Body of pancreas (tissue), 4 donors: Measurements from ENCODE around the gene CNTNAP2. TPM values are rescaled to one million over a fixed set of nuclear protein-coding genes. Genes with fewer than 3 reads are reported as not detected.

Experiments
- ATAC-seq: fragments of 150-250 bp; one replicate; pipeline ENCODE4 v1.9.1; 2016
- DNase-seq, 4 donors: peaks; one replicate each; pipeline ENCODE4 v3.0.0-alpha.2; 2019
- H3K27ac ChIP-seq, 4 donors: fragments of 200-600 bp; sonication (generic); 1 replicate in 3 of 4; 2 replicates in 1 of 4; pipeline versions ENCODE4 v1.5.1 to v1.6.1; 2016 to 2019; ENCODE audit warnings: mild to moderate bottlenecking in 1 of 4, mixed read lengths in 1 of 4, moderate library complexity in 1 of 4
- H3K27me3 ChIP-seq, 2 donors: fragments of 200-600 bp; sonication (generic); one replicate each; pipeline ENCODE4 v1.6.0; 2016; ENCODE audit warnings: mild to moderate bottlenecking in 1 of 2
- H3K36me3 ChIP-seq, 2 donors: fragments of 200-600 bp; sonication (generic); replicated peaks in 1 of 2; 2 replicates each; pipeline ENCODE4 v1.5.1; 2016; ENCODE audit warnings: low read depth in 2 of 2; ENCODE audit not compliant: insufficient read depth in 1 of 2
- H3K4me1 ChIP-seq: fragments of 200-600 bp; sonication (generic); one replicate; pipeline ENCODE4 v1.6.0; 2016
- H3K4me3 ChIP-seq, 2 donors: fragments of 200-600 bp; sonication (generic); 1 replicate in 1 of 2; 2 replicates in 1 of 2; pipeline ENCODE4 v1.5.1; 2016 to 2019
- H3K9me3 ChIP-seq, 3 donors: fragments of 200-600 bp; sonication (generic); 1 replicate in 2 of 3; 2 replicates in 1 of 3; pipeline ENCODE4 v1.5.1; 2016
- POLR2A ChIP-seq, 3 donors: fragments of 450-650 bp; IDR thresholded peaks; one replicate each; pipeline ENCODE4 v1.6.1; 2016; ENCODE audit warnings: antibody characterized with exemption in 3 of 3, mild to moderate bottlenecking in 2 of 3
- WGBS, 2 donors: methylation state at CpG; one replicate each; pipeline ENCODE4 v1.1.5; 2017; 5-methylcytosine and 5-hydroxymethylcytosine counted together
- intact Hi-C: fragments of 100-400 bp; cut with DNase I; formaldehyde crosslinking; loops from one replicate; pipeline ENCODE4 v1.15.1; 2023
- total RNA-seq, 2 donors: library from RNA; depleted of rRNA; stranded (reverse); fragments of >200 nt; gene quantifications; one replicate each; pipeline ENCODE4 v1.1.0, GENCODE V29; 2016
- TF ChIP-seq, protein P1 (sequence below), 7 experiments: fragments of 450-650 bp in 4 of 7; fragments of 200-600 bp in 3 of 7; sonication (generic) in 3 of 7; IDR thresholded peaks; one replicate each; pipeline ENCODE4 v1.5.1; 2016 to 2019; ENCODE audit warnings: antibody characterized with exemption in 7 of 7

Gene CNTNAP2
- total RNA-seq, 2 donors from 2014 or later = 1.0 TPM; not detected in 1

DNA sequence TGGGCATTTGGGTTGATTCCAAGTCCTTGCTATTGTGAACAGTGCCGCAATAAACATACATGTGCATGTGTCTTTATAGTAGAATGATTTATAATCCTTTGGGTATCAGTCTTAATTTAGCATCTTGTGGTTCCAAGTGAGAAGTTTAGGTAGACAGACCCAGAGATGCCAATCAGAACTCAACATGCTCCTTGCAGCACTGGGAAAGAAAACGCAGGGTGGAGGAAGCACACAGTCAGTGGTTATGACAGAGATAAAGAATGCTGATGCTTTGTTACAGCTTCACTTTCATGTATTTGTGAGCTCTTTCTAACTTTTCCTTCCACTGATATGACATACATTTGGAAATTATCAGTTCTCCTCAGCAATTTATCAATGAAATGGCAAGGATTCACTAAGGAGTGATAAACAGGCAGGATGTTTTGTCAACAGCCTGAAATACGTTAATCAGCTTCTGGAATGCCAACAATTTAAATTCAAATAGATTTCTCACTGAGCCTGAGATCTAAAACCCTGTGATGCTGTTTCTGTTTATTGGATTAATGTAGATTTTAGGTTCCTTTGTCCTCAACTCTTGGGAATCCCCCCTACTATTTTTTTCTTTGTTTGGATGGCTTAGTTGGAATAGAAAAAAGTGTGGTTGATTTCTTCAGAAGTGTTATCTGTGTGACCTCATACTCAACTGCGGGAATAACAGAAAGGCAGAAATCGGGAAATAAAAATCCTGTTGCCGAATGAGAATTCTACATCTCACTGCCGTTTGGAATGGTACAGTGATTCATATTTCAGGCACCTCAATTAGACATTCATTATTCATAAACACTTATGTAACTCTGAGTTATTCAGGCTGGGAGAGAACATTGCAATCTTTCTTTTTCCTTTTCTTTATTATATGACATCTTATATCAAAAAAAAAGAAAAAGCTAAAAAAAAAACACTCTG is 675.0 kb downstream of the CNTNAP2 start:
- ATAC-seq = no peak
- no peak overlapping the region for H3K27ac ChIP-seq
- intact Hi-C loops = no loop called here
- no peak overlapping the region for H3K4me3 ChIP-seq
- no peaks in the 10 kb centered on the region for H3K36me3 ChIP-seq
- DNase-seq = no peak
- peaks cover 0 to 8% (median 0%) of the 10 kb centered on the region in 3 donors for H3K9me3 ChIP-seq
- H3K27me3 ChIP-seq = no peaks in the 10 kb centered on the region
- TF ChIP-seq, protein P1, sequence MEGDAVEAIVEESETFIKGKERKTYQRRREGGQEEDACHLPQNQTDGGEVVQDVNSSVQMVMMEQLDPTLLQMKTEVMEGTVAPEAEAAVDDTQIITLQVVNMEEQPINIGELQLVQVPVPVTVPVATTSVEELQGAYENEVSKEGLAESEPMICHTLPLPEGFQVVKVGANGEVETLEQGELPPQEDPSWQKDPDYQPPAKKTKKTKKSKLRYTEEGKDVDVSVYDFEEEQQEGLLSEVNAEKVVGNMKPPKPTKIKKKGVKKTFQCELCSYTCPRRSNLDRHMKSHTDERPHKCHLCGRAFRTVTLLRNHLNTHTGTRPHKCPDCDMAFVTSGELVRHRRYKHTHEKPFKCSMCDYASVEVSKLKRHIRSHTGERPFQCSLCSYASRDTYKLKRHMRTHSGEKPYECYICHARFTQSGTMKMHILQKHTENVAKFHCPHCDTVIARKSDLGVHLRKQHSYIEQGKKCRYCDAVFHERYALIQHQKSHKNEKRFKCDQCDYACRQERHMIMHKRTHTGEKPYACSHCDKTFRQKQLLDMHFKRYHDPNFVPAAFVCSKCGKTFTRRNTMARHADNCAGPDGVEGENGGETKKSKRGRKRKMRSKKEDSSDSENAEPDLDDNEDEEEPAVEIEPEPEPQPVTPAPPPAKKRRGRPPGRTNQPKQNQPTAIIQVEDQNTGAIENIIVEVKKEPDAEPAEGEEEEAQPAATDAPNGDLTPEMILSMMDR (IDR thresholded peaks at IDR 0.05) = no peak
- no peak for TF ChIP-seq POLR2A (IDR thresholded peaks at IDR 0.05)
- H3K4me1 ChIP-seq = no peaks in the 10 kb centered on the region
- WGBS, 2 donors = 55 to 68% methylated on average over 7 of the region's 7 CpGs

- H3K9me3 ChIP-seq = no peaks in the 10 kb centered on the region
- ATAC-seq = no peak
- H3K27ac ChIP-seq = no peak overlapping the region
- H3K4me1 ChIP-seq = no peaks in the 10 kb centered on the region
- TF ChIP-seq, protein P1 (IDR thresholded peaks at IDR 0.05) = no peak
- no peak for TF ChIP-seq POLR2A (IDR thresholded peaks at IDR 0.05)
- H3K36me3 ChIP-seq = no peaks in the 10 kb centered on the region
- no peak overlapping the region for H3K4me3 ChIP-seq
- H3K27me3 ChIP-seq = no peaks in the 10 kb centered on the region
- WGBS, 2 donors = 92% methylated on average over 1 of the region's 1 CpG
- intact Hi-C loops = no loop called here
- no peak for DNase-seq
Measured at GRCh38 chr7:146804620-146805019, 688.0 kb downstream of the CNTNAP2 start.

- WGBS, 2 donors = 83 to 89% methylated on average over 1 of the region's 1 CpG
- no peaks in the 10 kb centered on the region for H3K36me3 ChIP-seq
- DNase-seq (no peak), ATAC-seq (no peak)
- H3K27me3 ChIP-seq = no peaks in the 10 kb centered on the region
- TF ChIP-seq POLR2A (IDR thresholded peaks at IDR 0.05) = no peak
- TF ChIP-seq, protein P1 (IDR thresholded peaks at IDR 0.05) = no peak
- H3K4me3 ChIP-seq = no peak overlapping the region
- no peaks in the 10 kb centered on the region for H3K9me3 ChIP-seq
- H3K27ac ChIP-seq = no peak overlapping the region
- intact Hi-C loops = no loop called here
- no peaks in the 10 kb centered on the region for H3K4me1 ChIP-seq
Measured at GRCh38 chr7:146805082-146805481, 688.5 kb downstream of the CNTNAP2 start.

- TF ChIP-seq, protein P1 (IDR thresholded peaks at IDR 0.05) = no peak
- no peak for TF ChIP-seq POLR2A (IDR thresholded peaks at IDR 0.05)
- no peaks in the 10 kb centered on the region for H3K27me3 ChIP-seq
- no peak overlapping the region for H3K27ac ChIP-seq
- H3K36me3 ChIP-seq = no peaks in the 10 kb centered on the region
- H3K4me1 ChIP-seq = peaks cover 17% of the 10 kb centered on the region
- DNase-seq = no peak
- intact Hi-C loops = no loop called here
- WGBS, 2 donors = 63 to 74% methylated on average over 2 of the region's 2 CpGs
- H3K9me3 ChIP-seq = no peaks in the 10 kb centered on the region
- no peak for ATAC-seq
- H3K4me3 ChIP-seq = no peak overlapping the region
Measured at GRCh38 chr7:146826329-146826728, 709.7 kb downstream of the CNTNAP2 start.
